ENCODE measurements around the gene ZBTB16. TPM values are rescaled to one million over a fixed set of nuclear protein-coding genes. Genes with fewer than 3 reads are reported as not detected.

ZBTB16 gene
- total RNA-seq, 1 donor = under 0.01 TPM

GRCh38 chr11:114056409-114056808, 3.1 kb upstream of the ZBTB16 start:
- H2AFZ ChIP-seq (ENCODE audit: low read length) = no peak overlapping the region
- H3K36me3 ChIP-seq (ENCODE audit: insufficient read depth, low read length) = no peaks in the 10 kb centered on the region
- TF ChIP-seq CTCF (IDR thresholded peaks at IDR 0.05; ENCODE audit: extremely low read depth, low read depth, low read length) = no peak
- peaks cover 8% of the 10 kb centered on the region for H3K4me1 ChIP-seq (ENCODE audit: insufficient read depth, low read length)
- no peaks in the 10 kb centered on the region for H4K20me1 ChIP-seq (ENCODE audit: insufficient read depth, low read length)
- peak; percentile 58 for DNase-seq (ENCODE audit: insufficient read length, low spot score, missing footprints)
- no peaks in the 10 kb centered on the region for H3K79me2 ChIP-seq (ENCODE audit: insufficient read depth, low read length)
- H3K27me3 ChIP-seq (ENCODE audit: insufficient read depth, low read length) = peaks cover 41% of the 10 kb centered on the region
- H3K4me3 ChIP-seq (ENCODE audit: insufficient read depth, low read length) = no peak overlapping the region
- no peaks in the 10 kb centered on the region for H3K9me3 ChIP-seq (ENCODE audit: low read depth, low read length)
- H3K27ac ChIP-seq (ENCODE audit: low read depth, low read length) = no peak overlapping the region
- no peak overlapping the region for H3K4me2 ChIP-seq (ENCODE audit: insufficient read depth, low read length)

- Histone ChIP-seq H3K9me3 (ENCODE audit: low read depth, low read length) (no peaks in the 10 kb centered on the region), H3K4me2 (ENCODE audit: insufficient read depth, low read length) (no peak overlapping the region), H3K36me3 (ENCODE audit: insufficient read depth, low read length) (no peaks in the 10 kb centered on the region), H3K27me3 (ENCODE audit: insufficient read depth, low read length) (peaks cover 46% of the 10 kb centered on the region), H4K20me1 (ENCODE audit: insufficient read depth, low read length) (no peaks in the 10 kb centered on the region), H3K27ac (ENCODE audit: low read depth, low read length) (no peak overlapping the region), H3K79me2 (ENCODE audit: insufficient read depth, low read length) (no peaks in the 10 kb centered on the region), H3K4me1 (ENCODE audit: insufficient read depth, low read length) (peaks cover 8% of the 10 kb centered on the region), H2AFZ (ENCODE audit: low read length) (no peak overlapping the region), H3K4me3 (ENCODE audit: insufficient read depth, low read length) (no peak overlapping the region)
- DNase-seq (ENCODE audit: insufficient read length, low spot score, missing footprints) = no peak
- TF ChIP-seq CTCF (IDR thresholded peaks at IDR 0.05; ENCODE audit: extremely low read depth, low read depth, low read length) = no peak
Observed at GRCh38 chr11:114057147-114057546, 2.4 kb upstream of the ZBTB16 start.

GRCh38 chr11:114057605-114058004, 1.9 kb upstream of the ZBTB16 start:
- H2AFZ ChIP-seq (ENCODE audit: low read length) = no peak overlapping the region
- H4K20me1 ChIP-seq (ENCODE audit: insufficient read depth, low read length) = no peaks in the 10 kb centered on the region
- no peaks in the 10 kb centered on the region for H3K36me3 ChIP-seq (ENCODE audit: insufficient read depth, low read length)
- no peaks in the 10 kb centered on the region for H3K79me2 ChIP-seq (ENCODE audit: insufficient read depth, low read length)
- H3K4me3 ChIP-seq (ENCODE audit: insufficient read depth, low read length) = no peak overlapping the region
- no peak overlapping the region for H3K4me2 ChIP-seq (ENCODE audit: insufficient read depth, low read length)
- no peak overlapping the region for H3K27ac ChIP-seq (ENCODE audit: low read depth, low read length)
- no peak for DNase-seq (ENCODE audit: insufficient read length, low spot score, missing footprints)
- peaks cover 51% of the 10 kb centered on the region for H3K27me3 ChIP-seq (ENCODE audit: insufficient read depth, low read length)
- H3K9me3 ChIP-seq (ENCODE audit: low read depth, low read length) = no peaks in the 10 kb centered on the region
- peaks cover 8% of the 10 kb centered on the region for H3K4me1 ChIP-seq (ENCODE audit: insufficient read depth, low read length)
- no peak for TF ChIP-seq CTCF (IDR thresholded peaks at IDR 0.05; ENCODE audit: extremely low read depth, low read depth, low read length)

GRCh38 chr11:114058026-114058706, 1.3 kb upstream of the ZBTB16 start:
- no peaks in the 10 kb centered on the region for H3K9me3 ChIP-seq (ENCODE audit: low read depth, low read length)
- no peaks in the 10 kb centered on the region for H4K20me1 ChIP-seq (ENCODE audit: insufficient read depth, low read length)
- no peak overlapping the region for H3K4me3 ChIP-seq (ENCODE audit: insufficient read depth, low read length)
- no peak overlapping the region for H2AFZ ChIP-seq (ENCODE audit: low read length)
- no peak for DNase-seq (ENCODE audit: insufficient read length, low spot score, missing footprints)
- peaks cover 56% of the 10 kb centered on the region for H3K27me3 ChIP-seq (ENCODE audit: insufficient read depth, low read length)
- no peak overlapping the region for H3K27ac ChIP-seq (ENCODE audit: low read depth, low read length)
- no peak overlapping the region for H3K4me2 ChIP-seq (ENCODE audit: insufficient read depth, low read length)
- TF ChIP-seq CTCF (IDR thresholded peaks at IDR 0.05; ENCODE audit: extremely low read depth, low read depth, low read length) = no peak
- no peaks in the 10 kb centered on the region for H3K36me3 ChIP-seq (ENCODE audit: insufficient read depth, low read length)
- no peaks in the 10 kb centered on the region for H3K79me2 ChIP-seq (ENCODE audit: insufficient read depth, low read length)
- peaks cover 8% of the 10 kb centered on the region for H3K4me1 ChIP-seq (ENCODE audit: insufficient read depth, low read length)
